ENCODE results near the gene DNAH11.

Gene DNAH11

DNA sequence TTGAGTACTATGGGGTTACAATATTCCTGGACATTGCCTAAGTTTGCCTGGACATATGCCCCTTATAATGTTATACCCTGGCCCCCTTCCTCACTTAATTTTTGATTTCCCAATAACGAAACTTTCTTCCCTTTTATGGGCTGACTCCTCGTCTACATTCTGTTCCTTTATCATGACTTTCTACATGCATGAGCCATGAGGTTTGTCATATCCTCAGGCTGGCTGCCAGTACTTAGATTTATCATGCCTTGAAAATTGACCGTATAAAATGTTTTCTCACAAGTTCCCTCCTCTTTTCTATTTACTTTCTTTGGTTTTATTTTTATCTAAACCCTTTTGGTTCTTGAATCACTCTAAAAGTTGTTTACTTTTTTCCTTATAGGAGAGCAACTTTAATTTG lies 4.7 kb downstream of the DNAH11 start:
- no peak for DNase-seq (ENCODE audit: low read depth in 1 of 2, low spot score in 1 of 2)
- TF ChIP-seq, protein P1, sequence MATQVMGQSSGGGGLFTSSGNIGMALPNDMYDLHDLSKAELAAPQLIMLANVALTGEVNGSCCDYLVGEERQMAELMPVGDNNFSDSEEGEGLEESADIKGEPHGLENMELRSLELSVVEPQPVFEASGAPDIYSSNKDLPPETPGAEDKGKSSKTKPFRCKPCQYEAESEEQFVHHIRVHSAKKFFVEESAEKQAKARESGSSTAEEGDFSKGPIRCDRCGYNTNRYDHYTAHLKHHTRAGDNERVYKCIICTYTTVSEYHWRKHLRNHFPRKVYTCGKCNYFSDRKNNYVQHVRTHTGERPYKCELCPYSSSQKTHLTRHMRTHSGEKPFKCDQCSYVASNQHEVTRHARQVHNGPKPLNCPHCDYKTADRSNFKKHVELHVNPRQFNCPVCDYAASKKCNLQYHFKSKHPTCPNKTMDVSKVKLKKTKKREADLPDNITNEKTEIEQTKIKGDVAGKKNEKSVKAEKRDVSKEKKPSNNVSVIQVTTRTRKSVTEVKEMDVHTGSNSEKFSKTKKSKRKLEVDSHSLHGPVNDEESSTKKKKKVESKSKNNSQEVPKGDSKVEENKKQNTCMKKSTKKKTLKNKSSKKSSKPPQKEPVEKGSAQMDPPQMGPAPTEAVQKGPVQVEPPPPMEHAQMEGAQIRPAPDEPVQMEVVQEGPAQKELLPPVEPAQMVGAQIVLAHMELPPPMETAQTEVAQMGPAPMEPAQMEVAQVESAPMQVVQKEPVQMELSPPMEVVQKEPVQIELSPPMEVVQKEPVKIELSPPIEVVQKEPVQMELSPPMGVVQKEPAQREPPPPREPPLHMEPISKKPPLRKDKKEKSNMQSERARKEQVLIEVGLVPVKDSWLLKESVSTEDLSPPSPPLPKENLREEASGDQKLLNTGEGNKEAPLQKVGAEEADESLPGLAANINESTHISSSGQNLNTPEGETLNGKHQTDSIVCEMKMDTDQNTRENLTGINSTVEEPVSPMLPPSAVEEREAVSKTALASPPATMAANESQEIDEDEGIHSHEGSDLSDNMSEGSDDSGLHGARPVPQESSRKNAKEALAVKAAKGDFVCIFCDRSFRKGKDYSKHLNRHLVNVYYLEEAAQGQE (IDR thresholded peaks at IDR 0.05; ENCODE audit: insufficient replicate concordance, low read depth) = no peak
- TF ChIP-seq GABPA (IDR thresholded peaks at IDR 0.05; ENCODE audit: low read depth) (no peak), POLR2AphosphoS5 (IDR thresholded peaks at IDR 0.05; ENCODE audit: low read depth) (no peak), SPI1 (IDR thresholded peaks at IDR 0.05; ENCODE audit: borderline replicate concordance, low read depth) (no peak)
- TF ChIP-seq, protein P2, sequence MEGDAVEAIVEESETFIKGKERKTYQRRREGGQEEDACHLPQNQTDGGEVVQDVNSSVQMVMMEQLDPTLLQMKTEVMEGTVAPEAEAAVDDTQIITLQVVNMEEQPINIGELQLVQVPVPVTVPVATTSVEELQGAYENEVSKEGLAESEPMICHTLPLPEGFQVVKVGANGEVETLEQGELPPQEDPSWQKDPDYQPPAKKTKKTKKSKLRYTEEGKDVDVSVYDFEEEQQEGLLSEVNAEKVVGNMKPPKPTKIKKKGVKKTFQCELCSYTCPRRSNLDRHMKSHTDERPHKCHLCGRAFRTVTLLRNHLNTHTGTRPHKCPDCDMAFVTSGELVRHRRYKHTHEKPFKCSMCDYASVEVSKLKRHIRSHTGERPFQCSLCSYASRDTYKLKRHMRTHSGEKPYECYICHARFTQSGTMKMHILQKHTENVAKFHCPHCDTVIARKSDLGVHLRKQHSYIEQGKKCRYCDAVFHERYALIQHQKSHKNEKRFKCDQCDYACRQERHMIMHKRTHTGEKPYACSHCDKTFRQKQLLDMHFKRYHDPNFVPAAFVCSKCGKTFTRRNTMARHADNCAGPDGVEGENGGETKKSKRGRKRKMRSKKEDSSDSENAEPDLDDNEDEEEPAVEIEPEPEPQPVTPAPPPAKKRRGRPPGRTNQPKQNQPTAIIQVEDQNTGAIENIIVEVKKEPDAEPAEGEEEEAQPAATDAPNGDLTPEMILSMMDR (IDR thresholded peaks at IDR 0.05; ENCODE audit: insufficient read depth, low read length) = no peak
- H3K27ac ChIP-seq (replicated peaks) = no peak overlapping the region

DNA sequence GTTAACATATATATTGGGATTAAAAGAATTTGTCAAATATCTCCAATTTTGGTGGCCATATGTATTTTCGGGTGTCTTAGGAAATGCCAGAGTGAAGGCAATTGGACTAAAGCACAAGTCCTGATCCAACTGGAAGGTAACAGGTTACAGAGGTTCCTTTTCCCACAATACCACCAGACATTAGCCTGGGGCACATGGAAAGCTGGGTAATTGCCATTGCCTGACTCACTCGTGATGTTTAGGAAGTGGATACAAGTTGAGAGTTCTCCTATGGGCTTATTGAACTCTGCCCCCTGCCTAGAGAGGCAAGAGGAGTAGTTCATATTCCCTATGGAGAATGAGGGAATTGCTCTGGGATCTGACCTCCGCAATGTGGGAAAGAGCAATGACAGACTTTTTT lies 5.7 kb downstream of the DNAH11 start:
- Histone ChIP-seq H3K4me3 (replicated peaks; ENCODE audit: insufficient read depth, low read length) (no peak overlapping the region), H3K27ac (replicated peaks) (no peak overlapping the region), H3K27me3 (ENCODE audit: insufficient read depth, poor library complexity, severe bottlenecking) (peaks cover 9% of the 10 kb centered on the region)
- DNase-seq (ENCODE audit: low read depth in 1 of 2, low spot score in 1 of 2) = no peak
- TF ChIP-seq SPI1 (IDR thresholded peaks at IDR 0.05; ENCODE audit: borderline replicate concordance, low read depth) (no peak), GABPA (IDR thresholded peaks at IDR 0.05; ENCODE audit: low read depth) (no peak), POLR2AphosphoS5 (IDR thresholded peaks at IDR 0.05; ENCODE audit: low read depth) (no peak)
- TF ChIP-seq, protein P1 (IDR thresholded peaks at IDR 0.05; ENCODE audit: insufficient replicate concordance, low read depth) = no peak
- TF ChIP-seq, protein P2 (IDR thresholded peaks at IDR 0.05; ENCODE audit: insufficient read depth, low read length) = no peak

More for the DNA sequence above, 4.7 kb downstream of the DNAH11 start:
- Histone ChIP-seq H3K4me3 (replicated peaks; ENCODE audit: insufficient read depth, low read length) (no peak overlapping the region), H3K27me3 (ENCODE audit: insufficient read depth, poor library complexity, severe bottlenecking) (peaks cover 19% of the 10 kb centered on the region)

DNA sequence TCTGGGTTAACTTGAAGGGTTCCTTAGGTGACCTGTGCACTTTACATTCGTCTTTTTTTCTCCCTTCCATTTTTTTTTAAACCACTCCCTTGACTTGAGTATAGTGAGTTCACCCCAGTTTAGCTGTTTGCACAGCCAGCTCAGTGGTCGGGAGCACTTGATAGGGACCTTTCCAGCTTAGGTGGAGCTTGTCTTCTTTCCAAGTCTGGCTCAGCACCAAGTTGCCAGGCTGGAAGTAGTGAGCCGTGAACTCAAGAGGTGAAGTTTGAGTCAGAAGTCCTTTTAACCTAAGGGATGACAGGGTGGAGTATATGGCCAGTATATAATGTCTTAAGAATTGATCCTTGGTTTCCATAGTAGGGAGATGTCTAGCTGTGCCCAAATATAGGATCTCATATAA lies 7.2 kb downstream of the DNAH11 start:
- TF ChIP-seq, protein P2 (IDR thresholded peaks at IDR 0.05; ENCODE audit: insufficient read depth, low read length) = no peak
- TF ChIP-seq GABPA (IDR thresholded peaks at IDR 0.05; ENCODE audit: low read depth) (no peak), POLR2AphosphoS5 (IDR thresholded peaks at IDR 0.05; ENCODE audit: low read depth) (no peak), SPI1 (IDR thresholded peaks at IDR 0.05; ENCODE audit: borderline replicate concordance, low read depth) (no peak)
- TF ChIP-seq, protein P1 (IDR thresholded peaks at IDR 0.05; ENCODE audit: insufficient replicate concordance, low read depth) = no peak
- DNase-seq (ENCODE audit: low read depth in 1 of 2, low spot score in 1 of 2) = no peak
- H3K27me3 ChIP-seq (ENCODE audit: insufficient read depth, poor library complexity, severe bottlenecking) = peaks cover 2% of the 10 kb centered on the region
- no peak overlapping the region for H3K4me3 ChIP-seq (replicated peaks; ENCODE audit: insufficient read depth, low read length)
- H3K27ac ChIP-seq (replicated peaks) = no peak overlapping the region
